Sigmoid colon (tissue), 7 donors: ENCODE results near the gene STX3. TPM values are rescaled to one million over a fixed set of nuclear protein-coding genes. Genes with fewer than 3 reads are reported as not detected.
"Not testable (repeated sequence)": the region's sequence is repeated elsewhere in the genome, so short reads cannot be mapped to it uniquely, and the experiment has no call there.

Source experiments
- DNase-seq: peaks from one replicate; pipeline ENCODE4 v3.0.0-alpha.2; 2019
- H3K27ac ChIP-seq, 4 donors: fragments of 200-600 bp; sonication (generic); one replicate each; pipeline ENCODE4 v1.5.1; 2016 to 2019; ENCODE audit warnings: mild to moderate bottlenecking in 1 of 4
- H3K27me3 ChIP-seq, 3 donors: fragments of 200-600 bp; sonication (generic); one replicate each; pipeline ENCODE4 v1.5.1; 2019; ENCODE audit warnings: mild to moderate bottlenecking in 1 of 3
- H3K36me3 ChIP-seq, 4 donors: fragments of 200-600 bp; sonication (generic); one replicate each; pipeline ENCODE4 v1.5.1; 2016 to 2019
- H3K4me1 ChIP-seq, 4 donors: fragments of 200-600 bp; sonication (generic); one replicate each; pipeline ENCODE4 v1.5.1; 2017 to 2019
- H3K4me3 ChIP-seq, 4 donors: fragments of 200-600 bp; sonication (generic); one replicate each; pipeline ENCODE4 v1.5.1; 2017 to 2019; ENCODE audit warnings: mild to moderate bottlenecking in 2 of 4, moderate library complexity in 1 of 4
- H3K9me3 ChIP-seq, 4 donors: fragments of 200-600 bp in 3 of 4; sonication (generic) in 3 of 4; one replicate each; pipeline versions ENCODE4 v1.5.1 to v1.6.1; 2013 to 2019
- EP300 ChIP-seq, 4 donors: sonication (generic); formaldehyde crosslinking; IDR thresholded peaks; one replicate each; pipeline ENCODE4 v1.6.1; 2017; ENCODE audit warnings: antibody characterized with exemption in 4 of 4
- POLR2A ChIP-seq, 2 donors: fragments of 450-650 bp; IDR thresholded peaks; one replicate each; pipeline ENCODE4 v1.6.1; 2016; ENCODE audit warnings: antibody characterized with exemption in 2 of 2, mild to moderate bottlenecking in 2 of 2, moderate library complexity in 2 of 2
- POLR2AphosphoS5 ChIP-seq, 4 donors: sonication (generic); formaldehyde crosslinking; IDR thresholded peaks; one replicate each; pipeline ENCODE4 v1.6.1; 2017; ENCODE audit warnings: antibody characterized with exemption in 4 of 4
- WGBS, 2 donors: extraction: QIAGEN DNeasy Blood & Tissue Kit; methylation state at CpG; one replicate each; pipeline ENCODE4 v1.1.7; 2013; 5-methylcytosine and 5-hydroxymethylcytosine counted together
- intact Hi-C: fragments of 100-400 bp; cut with DNase I; formaldehyde crosslinking; loops from one replicate; pipeline ENCODE4 v1.15.1; 2023
- polyA plus RNA-seq, 3 donors: library from polyadenylated mRNA; stranded (reverse); fragments of 200-250 nt; gene quantifications; one replicate each; pipeline ENCODE4 v1.2.3, GENCODE V29; 2013
- total RNA-seq, 4 donors: library from RNA; depleted of rRNA; stranded (reverse); fragments of >200 nt; gene quantifications; one replicate each; pipeline ENCODE4 v1.1.0, GENCODE V29; 2016
- TF ChIP-seq, protein P1 (sequence below), 4 experiments: fragments of 450-650 bp in 3 of 4; fragments of 200-600 bp in 1 of 4; IDR thresholded peaks; one replicate each; pipeline ENCODE4 v1.5.1; 2016 to 2019; ENCODE audit warnings: antibody characterized with exemption in 4 of 4, mild to moderate bottlenecking in 3 of 4, moderate library complexity in 2 of 4
- donor health status: healthy with polysubstance abuse.
- donor health status: Bipolar disorder and iron deficiency.
- donor health status: healthy.

Gene STX3
- total and polyA plus RNA-seq, 7 donors, result 9.7 to 120 (median 19.3) TPM

DNA sequence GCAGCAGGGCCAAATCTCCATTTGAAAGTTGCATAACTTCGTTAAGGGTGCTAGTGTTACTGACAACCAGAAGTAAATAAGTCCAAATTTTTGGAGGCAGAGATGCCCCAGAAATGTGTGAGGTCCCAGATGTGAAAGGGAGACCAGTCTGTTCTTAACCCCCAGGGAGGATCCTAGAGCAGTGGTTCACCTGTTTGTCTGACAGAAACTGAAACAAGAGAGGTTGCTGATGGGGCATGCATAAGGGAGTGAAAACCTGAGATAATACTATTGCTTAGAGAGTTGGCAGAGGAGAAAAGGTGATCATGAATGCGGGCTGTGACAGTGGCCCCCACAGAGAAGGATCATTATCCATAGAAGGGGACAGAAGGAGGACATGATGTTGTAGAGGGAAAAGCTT is 86.3 kb downstream of the STX3 start:
- Histone ChIP-seq H3K27ac (no peak overlapping the region), H3K36me3 (no peaks in the 10 kb centered on the region), H3K4me1 (no peaks in the 10 kb centered on the region), H3K27me3 (no peaks in the 10 kb centered on the region), H3K4me3 (no peak overlapping the region), H3K9me3 (no peaks in the 10 kb centered on the region)
- no peak for DNase-seq
- WGBS, 2 donors, result 93 to 94% methylated on average over 2 of the region's 2 CpGs
- intact Hi-C loops, result no loop called here
- TF ChIP-seq, protein P1, sequence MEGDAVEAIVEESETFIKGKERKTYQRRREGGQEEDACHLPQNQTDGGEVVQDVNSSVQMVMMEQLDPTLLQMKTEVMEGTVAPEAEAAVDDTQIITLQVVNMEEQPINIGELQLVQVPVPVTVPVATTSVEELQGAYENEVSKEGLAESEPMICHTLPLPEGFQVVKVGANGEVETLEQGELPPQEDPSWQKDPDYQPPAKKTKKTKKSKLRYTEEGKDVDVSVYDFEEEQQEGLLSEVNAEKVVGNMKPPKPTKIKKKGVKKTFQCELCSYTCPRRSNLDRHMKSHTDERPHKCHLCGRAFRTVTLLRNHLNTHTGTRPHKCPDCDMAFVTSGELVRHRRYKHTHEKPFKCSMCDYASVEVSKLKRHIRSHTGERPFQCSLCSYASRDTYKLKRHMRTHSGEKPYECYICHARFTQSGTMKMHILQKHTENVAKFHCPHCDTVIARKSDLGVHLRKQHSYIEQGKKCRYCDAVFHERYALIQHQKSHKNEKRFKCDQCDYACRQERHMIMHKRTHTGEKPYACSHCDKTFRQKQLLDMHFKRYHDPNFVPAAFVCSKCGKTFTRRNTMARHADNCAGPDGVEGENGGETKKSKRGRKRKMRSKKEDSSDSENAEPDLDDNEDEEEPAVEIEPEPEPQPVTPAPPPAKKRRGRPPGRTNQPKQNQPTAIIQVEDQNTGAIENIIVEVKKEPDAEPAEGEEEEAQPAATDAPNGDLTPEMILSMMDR (IDR thresholded peaks at IDR 0.05), result no peak
- no peak for TF ChIP-seq POLR2AphosphoS5 (IDR thresholded peaks at IDR 0.05)
- TF ChIP-seq EP300 (IDR thresholded peaks at IDR 0.05), result no peak
- TF ChIP-seq POLR2A (IDR thresholded peaks at IDR 0.05), result no peak

DNA sequence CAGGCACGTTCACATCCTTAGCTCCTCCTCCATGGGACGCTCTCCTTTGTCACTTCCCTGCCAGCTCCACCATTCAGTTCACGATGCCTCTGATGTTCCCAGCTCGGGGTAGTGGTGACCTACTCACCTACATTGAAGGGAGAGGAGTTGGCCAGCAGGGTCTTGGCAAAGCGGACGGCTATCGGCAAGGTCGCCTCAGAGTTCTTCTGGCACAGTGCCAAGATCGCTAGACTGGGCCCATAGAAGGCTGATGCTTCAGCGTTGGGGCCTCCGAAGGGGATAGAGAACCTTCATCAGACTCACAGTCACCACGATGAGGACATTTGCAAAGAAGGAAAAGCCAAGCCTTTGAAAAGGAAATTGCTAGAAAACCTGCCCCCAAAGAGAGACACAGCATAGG is 87.1 kb downstream of the STX3 start:
- H3K4me1 ChIP-seq, result no peaks in the 10 kb centered on the region
- H3K27me3 ChIP-seq, result no peaks in the 10 kb centered on the region
- intact Hi-C loops, result no loop called here
- no peaks in the 10 kb centered on the region for H3K36me3 ChIP-seq
- no peaks in the 10 kb centered on the region for H3K9me3 ChIP-seq
- H3K4me3 ChIP-seq, result no peak overlapping the region
- TF ChIP-seq POLR2A (IDR thresholded peaks at IDR 0.05), result no peak
- no peak for TF ChIP-seq POLR2AphosphoS5 (IDR thresholded peaks at IDR 0.05)
- 87 to 90% methylated on average over 12 of the region's 12 CpGs for WGBS, 2 donors
- DNase-seq, result no peak
- H3K27ac ChIP-seq, result no peak overlapping the region

DNA sequence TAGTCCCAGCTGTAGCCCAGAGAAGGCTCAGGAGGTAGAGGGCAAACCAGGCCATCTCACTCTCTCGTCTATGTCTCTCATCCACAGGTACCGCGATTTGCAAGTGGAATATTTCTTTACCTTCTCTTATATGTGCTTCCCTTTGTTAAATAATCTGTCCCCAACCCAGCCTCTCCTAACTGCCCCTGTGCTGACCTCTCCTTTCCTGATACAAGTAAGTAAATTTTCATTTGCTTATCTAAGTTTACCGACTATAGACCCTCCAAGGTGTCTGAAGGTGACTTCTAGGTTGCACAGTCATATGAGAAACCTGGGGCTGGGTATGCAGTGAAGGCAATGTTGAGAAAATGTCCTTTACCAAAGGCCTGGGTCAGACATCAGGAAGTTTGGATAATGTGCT is 90.2 kb downstream of the STX3 start, which contains the start of gene CBLIF:
CBLIF (minus strand) TSS at position 101 of the 400 bp plus-strand sequence; CDS start at position 55, 46 bp downstream.
- 59 to 84% methylated on average over 4 of the region's 4 CpGs for WGBS, 2 donors
- Histone ChIP-seq H3K27ac (no peak within 1 kb of the TSS), H3K27me3 (no peaks in the 10 kb centered on the region), H3K36me3 (no peaks in the 10 kb centered on the region), H3K4me1 (no peaks in the 10 kb centered on the region), H3K4me3 (no peak within 1 kb of the TSS), H3K9me3 (no peaks in the 10 kb centered on the region)
- DNase-seq, result no peak
- intact Hi-C loops, result no loop called here
- no peak for TF ChIP-seq POLR2A (IDR thresholded peaks at IDR 0.05)
- TF ChIP-seq, protein P1 (IDR thresholded peaks at IDR 0.05), result no peak
- TF ChIP-seq EP300 (IDR thresholded peaks at IDR 0.05), result no peak
- no peak for TF ChIP-seq POLR2AphosphoS5 (IDR thresholded peaks at IDR 0.05)

DNA sequence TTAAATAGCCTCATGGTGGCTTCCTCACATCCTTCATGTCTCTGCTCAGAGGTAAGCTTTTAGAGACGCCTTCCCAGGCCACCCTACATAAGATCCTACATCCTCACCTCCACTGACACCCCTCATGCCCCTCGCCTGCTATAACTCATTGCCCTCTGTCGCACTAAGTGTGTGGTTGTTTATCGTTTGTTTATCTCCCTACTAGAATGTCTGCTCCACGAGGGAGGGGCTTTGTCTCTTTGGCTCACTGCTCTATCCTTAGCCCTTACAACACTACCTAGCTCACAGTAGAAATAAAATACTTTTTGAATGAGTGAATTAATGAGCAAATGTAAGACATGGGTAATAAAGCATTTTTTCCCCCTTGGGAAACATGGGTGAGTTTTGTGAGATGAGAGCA is 91.4 kb downstream of the STX3 start:
- TF ChIP-seq POLR2AphosphoS5 (IDR thresholded peaks at IDR 0.05), result no peak
- H3K4me1 ChIP-seq, result no peaks in the 10 kb centered on the region
- H3K27me3 ChIP-seq, result no peaks in the 10 kb centered on the region
- WGBS, 2 donors, result 76 to 80% methylated on average over 5 of the region's 5 CpGs
- H3K4me3 ChIP-seq, result no peak overlapping the region
- H3K9me3 ChIP-seq, result no peaks in the 10 kb centered on the region
- intact Hi-C loops, result no loop called here
- no peak overlapping the region for H3K27ac ChIP-seq
- DNase-seq, result no peak
- no peaks in the 10 kb centered on the region for H3K36me3 ChIP-seq

DNA sequence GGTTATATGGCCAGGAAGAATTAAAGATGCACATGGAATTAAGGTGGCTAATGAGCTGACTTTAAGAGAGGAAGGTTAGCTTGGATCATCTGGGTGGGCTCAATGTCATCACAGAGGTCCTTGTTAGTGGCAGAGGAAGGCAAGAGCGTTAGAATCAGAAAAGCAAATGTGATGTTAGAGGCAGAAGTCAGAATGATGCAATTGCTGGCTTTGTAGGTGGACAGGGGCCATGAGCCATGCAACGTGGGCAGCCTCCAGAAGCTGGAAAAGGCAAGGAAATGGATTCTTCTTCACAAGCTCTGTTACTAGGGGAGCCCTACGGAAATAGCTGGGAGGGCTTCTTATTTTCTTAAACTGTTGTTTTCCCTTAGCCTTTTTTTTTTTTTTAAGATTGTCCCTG is 92.5 kb downstream of the STX3 start:
- no peak for DNase-seq
- TF ChIP-seq EP300 (IDR thresholded peaks at IDR 0.05) (no peak), POLR2AphosphoS5 (IDR thresholded peaks at IDR 0.05) (no peak)
- TF ChIP-seq, protein P1 (IDR thresholded peaks at IDR 0.05), result no peak
- Histone ChIP-seq H3K9me3 (no peaks in the 10 kb centered on the region), H3K27ac (no peak overlapping the region), H3K27me3 (no peaks in the 10 kb centered on the region), H3K4me3 (no peak overlapping the region), H3K36me3 (no peaks in the 10 kb centered on the region), H3K4me1 (no peaks in the 10 kb centered on the region)
- WGBS, 2 donors, result 87 to 95% methylated on average over 3 of the region's 3 CpGs
- intact Hi-C loops, result no loop called here

DNA sequence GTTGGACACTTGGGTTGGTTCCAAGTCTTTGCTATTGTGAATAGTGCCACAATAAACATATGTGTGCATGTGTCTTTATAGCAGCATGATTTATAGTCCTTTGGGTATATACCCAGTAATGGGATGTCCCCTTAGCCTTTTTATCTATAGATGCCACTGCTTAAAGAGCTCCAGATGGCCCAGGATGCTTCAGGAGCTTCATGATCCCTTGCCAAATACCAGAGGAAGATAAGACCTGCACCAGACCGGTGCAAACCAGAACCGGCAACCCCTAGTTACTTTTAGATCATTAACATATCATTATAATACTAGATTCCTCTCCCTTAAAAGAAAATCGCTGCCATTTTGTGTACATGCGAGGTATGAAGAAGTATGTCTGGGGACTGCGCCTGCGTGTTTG is 93.3 kb downstream of the STX3 start:
- H3K27ac ChIP-seq, H3K27me3 ChIP-seq: not testable (repeated sequence)
- 88 to 91% methylated on average over 6 of the region's 6 CpGs for WGBS, 2 donors

More for the DNA sequence above, 93.3 kb downstream of the STX3 start:
- H3K4me3 ChIP-seq, intact Hi-C loops, H3K9me3 ChIP-seq, H3K36me3 ChIP-seq, H3K4me1 ChIP-seq, DNase-seq: not testable (repeated sequence)
